Kidney (tissue), 14 donors: ENCODE data around the gene MARCHF4. TPM values are rescaled to one million over a fixed set of nuclear protein-coding genes. Genes with fewer than 3 reads are reported as not detected.

Experiments
- DNase-seq, 5 donors: peaks; one replicate each; pipeline ENCODE4 v3.0.0-alpha.2; 2013 to 2020
- FAIRE-seq: peaks from 2 replicates; lab custom pipeline; 2012; peaks lifted over from hg19 to GRCh38; lab: Jason Lieb, UNC
- H3K27ac ChIP-seq, 2 donors: one replicate each; pipeline ENCODE4 v1.7.0; 2013; ENCODE audit warnings: low read depth in 2 of 2, low read length in 2 of 2, inconsistent platforms in 1 of 2
- H3K27me3 ChIP-seq: one replicate; pipeline ENCODE4 v1.7.1; 2013; ENCODE audit warnings: low read length, inconsistent platforms; ENCODE audit not compliant: control insufficient read depth, insufficient read depth
- H3K36me3 ChIP-seq, 3 donors: one replicate each; pipeline versions ENCODE4 v1.7.0 to v1.7.1; 2013; ENCODE audit warnings: low read length in 3 of 3, control low read depth in 1 of 3, inconsistent platforms in 1 of 3; ENCODE audit not compliant: insufficient read depth in 3 of 3, control insufficient read depth in 2 of 3
- H3K4me1 ChIP-seq, 3 donors: one replicate each; pipeline versions ENCODE4 v1.7.0 to v1.7.1; 2013; ENCODE audit warnings: low read length in 3 of 3, inconsistent platforms in 1 of 3, low read depth in 1 of 3; ENCODE audit not compliant: control insufficient read depth in 2 of 3, insufficient read depth in 2 of 3
- H3K4me3 ChIP-seq, 3 donors: one replicate each; pipeline versions ENCODE4 v1.7.0 to v1.8.1; 2013; ENCODE audit warnings: low read length in 3 of 3, control low read depth in 1 of 3, inconsistent platforms in 1 of 3
- H3K9ac ChIP-seq, 3 donors: one replicate each; pipeline versions ENCODE4 v1.7.0 to v1.7.1; 2013; ENCODE audit warnings: low read length in 3 of 3, control low read depth in 1 of 3, inconsistent platforms in 1 of 3
- H3K9me3 ChIP-seq, 3 donors: one replicate each; pipeline versions ENCODE4 v1.7.0 to v1.7.1; 2013; ENCODE audit warnings: low read length in 3 of 3, control low read depth in 1 of 3, inconsistent platforms in 1 of 3; ENCODE audit not compliant: control insufficient read depth in 2 of 3, insufficient read depth in 1 of 3
- intact Hi-C: fragments of 100-400 bp; cut with DNase I; formaldehyde crosslinking; loops from one replicate; pipeline ENCODE4 v1.11.1; 2022
- polyA plus RNA-seq: library from polyadenylated mRNA; stranded (reverse); fragments of 350-450 nt; fragmentation: Illumina TruSeq; extraction: RNeasy Lipid Tissue Mini Kit (QIAGEN cat#74804); gene quantifications from one replicate; pipeline ENCODE4 v1.2.3, GENCODE V29; 2014; ENCODE audit warnings: low read depth, low replicate concordance; ENCODE audit not compliant: insufficient read depth
- total RNA-seq: library from RNA; stranded (reverse); fragmentation: NEBNext Ultra II Directional; extraction: Animal tissue kit (Norgen Biotek cat#: 25700); gene quantifications from one replicate; pipeline ENCODE4 v1.2.1, GENCODE V29; 2021
- TF ChIP-seq, protein P1 (sequence below): IDR thresholded peaks from 3 replicates; pipeline ENCODE4 v1.5.1; 2012; ENCODE audit warnings: mild to moderate bottlenecking, moderate library complexity, borderline replicate concordance; ENCODE audit not compliant: insufficient read depth; ENCODE audit errors: extremely low read depth
- donor health status: control.
- donor health status: control.
- donor health status: control.
- donor health status: control.
- donor health status: control.
- donor health status: DM: yes; HTN: yes; CAD: no.
- donor health status: Normal renal cell carcinoma (clear cell type).

MARCHF4 gene
- total and polyA plus RNA-seq, 2 donors from 2014 or later, result 0.09 TPM; not detected in 1

DNA sequence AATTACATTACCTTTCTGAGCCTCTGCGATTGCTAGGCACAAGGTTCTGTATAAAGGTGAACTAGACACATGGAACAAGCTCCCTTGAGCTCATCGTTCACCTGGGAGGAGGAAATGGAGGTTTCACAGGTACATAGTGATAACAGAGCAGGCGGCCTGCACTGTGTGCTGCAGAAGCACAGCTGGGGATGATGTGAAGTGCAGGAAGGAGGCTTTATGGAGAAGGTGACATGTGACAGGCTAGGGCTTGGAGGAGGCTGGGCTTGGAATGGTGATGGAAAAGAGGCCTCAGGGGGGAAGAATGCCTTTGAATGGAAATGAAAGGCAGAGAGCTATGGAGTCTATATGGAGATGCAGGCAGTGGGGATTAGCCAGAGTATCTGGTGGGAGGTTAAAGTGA lies 22.9 kb downstream of the MARCHF4 start:
- no peaks in the 10 kb centered on the region for H3K4me1 ChIP-seq
- H3K9me3 ChIP-seq, result no peaks in the 10 kb centered on the region
- intact Hi-C loops, result no loop called here
- H3K36me3 ChIP-seq, result no peaks in the 10 kb centered on the region
- no peaks in the 10 kb centered on the region for H3K27me3 ChIP-seq
- TF ChIP-seq, protein P1, sequence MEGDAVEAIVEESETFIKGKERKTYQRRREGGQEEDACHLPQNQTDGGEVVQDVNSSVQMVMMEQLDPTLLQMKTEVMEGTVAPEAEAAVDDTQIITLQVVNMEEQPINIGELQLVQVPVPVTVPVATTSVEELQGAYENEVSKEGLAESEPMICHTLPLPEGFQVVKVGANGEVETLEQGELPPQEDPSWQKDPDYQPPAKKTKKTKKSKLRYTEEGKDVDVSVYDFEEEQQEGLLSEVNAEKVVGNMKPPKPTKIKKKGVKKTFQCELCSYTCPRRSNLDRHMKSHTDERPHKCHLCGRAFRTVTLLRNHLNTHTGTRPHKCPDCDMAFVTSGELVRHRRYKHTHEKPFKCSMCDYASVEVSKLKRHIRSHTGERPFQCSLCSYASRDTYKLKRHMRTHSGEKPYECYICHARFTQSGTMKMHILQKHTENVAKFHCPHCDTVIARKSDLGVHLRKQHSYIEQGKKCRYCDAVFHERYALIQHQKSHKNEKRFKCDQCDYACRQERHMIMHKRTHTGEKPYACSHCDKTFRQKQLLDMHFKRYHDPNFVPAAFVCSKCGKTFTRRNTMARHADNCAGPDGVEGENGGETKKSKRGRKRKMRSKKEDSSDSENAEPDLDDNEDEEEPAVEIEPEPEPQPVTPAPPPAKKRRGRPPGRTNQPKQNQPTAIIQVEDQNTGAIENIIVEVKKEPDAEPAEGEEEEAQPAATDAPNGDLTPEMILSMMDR, result no peak
- H3K4me3 ChIP-seq, result no peak overlapping the region
- H3K27ac ChIP-seq, result no peak overlapping the region
- H3K9ac ChIP-seq, result no peak overlapping the region
- DNase-seq (peak in 1 of 5 donors; percentile 19), FAIRE-seq (no peak)

DNA sequence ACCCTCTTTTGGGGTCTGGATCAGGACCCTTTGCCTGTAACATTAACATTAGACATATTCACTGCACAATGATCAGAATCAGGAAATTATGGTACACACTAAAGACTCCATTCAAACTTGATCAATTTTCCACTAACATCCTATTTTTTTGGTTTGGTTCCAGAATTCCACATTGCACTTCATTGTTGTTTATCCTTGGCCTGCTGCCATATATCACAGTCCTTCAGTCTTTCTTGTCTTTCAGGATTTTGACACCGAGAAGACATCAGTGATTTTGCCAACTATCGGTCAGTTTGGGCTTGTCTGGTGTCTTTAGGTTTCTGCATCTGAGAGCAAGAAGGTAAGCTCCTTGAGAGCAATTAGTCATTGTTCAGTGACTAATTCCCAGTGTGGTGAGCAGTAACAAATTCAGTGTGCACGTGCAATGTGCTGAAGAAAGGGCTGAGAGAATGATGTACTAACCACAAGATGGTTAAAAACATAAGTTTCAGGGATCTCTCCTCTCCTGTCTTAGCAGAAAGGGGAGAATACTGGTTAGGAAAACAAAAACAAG lies 23.5 kb downstream of the MARCHF4 start:
- no peaks in the 10 kb centered on the region for H3K36me3 ChIP-seq
- H3K27me3 ChIP-seq, result no peaks in the 10 kb centered on the region
- no peaks in the 10 kb centered on the region for H3K9me3 ChIP-seq
- H3K4me1 ChIP-seq, result no peaks in the 10 kb centered on the region
- H3K9ac ChIP-seq, result no peak overlapping the region
- FAIRE-seq (no peak), DNase-seq (no peak)
- TF ChIP-seq, protein P1, result no peak
- intact Hi-C loops, result no loop called here
- H3K27ac ChIP-seq, result no peak overlapping the region
- H3K4me3 ChIP-seq, result no peak overlapping the region

DNA sequence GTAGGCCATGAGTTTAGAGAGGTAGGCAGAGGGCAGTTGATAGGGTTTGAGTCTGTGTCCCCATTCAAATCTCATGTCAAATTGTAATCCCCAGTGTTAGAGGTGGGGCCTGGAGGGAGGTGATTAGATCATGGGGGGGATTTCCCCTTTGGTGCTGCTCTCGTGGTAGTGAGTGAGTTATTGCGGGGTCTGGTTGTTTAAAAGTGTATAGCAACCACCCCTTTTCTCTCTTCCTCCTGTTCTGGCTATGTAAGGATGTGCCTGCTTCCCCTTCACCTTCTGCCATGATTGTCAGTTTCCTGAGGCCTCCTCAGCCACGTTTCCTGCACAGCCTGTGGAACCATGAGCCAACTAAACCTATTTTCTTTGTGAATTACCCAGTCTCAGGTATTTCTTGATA lies 25.5 kb downstream of the MARCHF4 start:
- Histone ChIP-seq H3K4me1 (no peaks in the 10 kb centered on the region), H3K27ac (no peak overlapping the region), H3K36me3 (no peaks in the 10 kb centered on the region), H3K9me3 (no peaks in the 10 kb centered on the region), H3K4me3 (no peak overlapping the region), H3K9ac (no peak overlapping the region), H3K27me3 (no peaks in the 10 kb centered on the region)
- TF ChIP-seq, protein P1, result no peak
- DNase-seq (no peak), FAIRE-seq (no peak)
- intact Hi-C loops, result no loop called here

DNA sequence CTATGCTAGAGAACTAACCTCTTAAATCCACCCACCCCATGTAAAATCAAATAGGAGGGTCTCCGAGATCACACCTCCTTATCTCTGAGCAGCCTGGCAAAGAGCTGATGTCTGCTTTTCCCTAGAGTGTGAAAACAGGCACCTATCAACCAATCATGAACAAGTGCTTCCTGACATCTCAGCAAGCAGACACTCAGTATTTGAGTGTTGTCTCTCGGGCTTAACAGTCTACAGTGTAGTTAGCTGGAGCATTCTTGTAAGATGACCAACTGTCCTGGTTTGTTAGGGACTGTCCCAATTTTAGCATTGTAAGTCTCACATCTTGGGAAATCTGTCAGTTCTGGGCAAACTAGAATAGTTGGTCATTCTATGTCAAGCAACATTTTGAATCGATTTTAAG lies 26.4 kb downstream of the MARCHF4 start:
- no peak for FAIRE-seq
- DNase-seq, result no peak
- H3K9ac ChIP-seq, result no peak overlapping the region
- no peak overlapping the region for H3K27ac ChIP-seq
- H3K36me3 ChIP-seq, result no peaks in the 10 kb centered on the region
- no peaks in the 10 kb centered on the region for H3K9me3 ChIP-seq
- no peaks in the 10 kb centered on the region for H3K27me3 ChIP-seq
- TF ChIP-seq, protein P1, result no peak
- intact Hi-C loops, result no loop called here
- H3K4me3 ChIP-seq, result no peak overlapping the region
- no peaks in the 10 kb centered on the region for H3K4me1 ChIP-seq
